Effector CD4-positive, alpha-beta T cell (primary cell): ENCODE measurements around the gene MYCBPAP.

Experiments
- DNase-seq: peaks from one replicate; pipeline ENCODE4 v3.0.0-alpha.2; 2020

The MYCBPAP gene

GRCh38 chr17:50492214-50492613 is 16.0 kb upstream of the MYCBPAP start:
- DNase-seq, result no peak

GRCh38 chr17:50493744-50494143 is 14.5 kb upstream of the MYCBPAP start:
- no peak for DNase-seq

DNA sequence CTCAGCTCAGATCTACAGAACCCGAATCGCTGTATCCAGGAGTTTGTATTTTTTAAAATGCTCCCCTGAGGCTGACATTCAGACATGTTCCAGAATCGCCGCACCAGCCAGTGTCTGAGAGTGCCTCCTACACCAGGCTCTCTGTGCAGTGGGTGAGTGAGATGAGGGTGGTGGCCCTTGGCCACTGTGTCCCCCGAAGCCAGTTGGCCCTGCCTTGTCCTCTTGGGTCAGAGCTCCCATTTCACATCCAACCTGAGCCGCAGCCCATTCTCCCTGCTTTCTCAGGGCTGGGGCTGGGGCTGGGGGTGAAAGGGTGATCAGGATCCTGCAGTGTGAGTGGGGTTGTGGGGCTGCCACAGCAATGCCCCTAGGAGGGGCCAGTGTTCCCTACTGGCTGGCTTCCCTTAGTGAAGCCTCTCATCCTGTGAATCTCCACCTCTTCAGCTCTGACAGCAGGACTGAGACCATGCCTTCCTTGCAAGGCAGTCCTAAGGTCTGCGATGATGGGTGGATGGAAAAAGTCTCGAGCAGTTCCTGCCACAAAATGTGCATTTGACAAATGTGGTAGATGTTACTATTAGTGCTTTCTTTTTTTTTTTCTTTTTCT is 12.9 kb upstream of the MYCBPAP start:
- DNase-seq, result no peak

- no peak for DNase-seq
Observed at GRCh38 chr17:50495918-50496317, 12.3 kb upstream of the MYCBPAP start.

GRCh38 chr17:50498021-50498874 is 10.0 kb upstream of the MYCBPAP start:
- DNase-seq, result no peak

DNA sequence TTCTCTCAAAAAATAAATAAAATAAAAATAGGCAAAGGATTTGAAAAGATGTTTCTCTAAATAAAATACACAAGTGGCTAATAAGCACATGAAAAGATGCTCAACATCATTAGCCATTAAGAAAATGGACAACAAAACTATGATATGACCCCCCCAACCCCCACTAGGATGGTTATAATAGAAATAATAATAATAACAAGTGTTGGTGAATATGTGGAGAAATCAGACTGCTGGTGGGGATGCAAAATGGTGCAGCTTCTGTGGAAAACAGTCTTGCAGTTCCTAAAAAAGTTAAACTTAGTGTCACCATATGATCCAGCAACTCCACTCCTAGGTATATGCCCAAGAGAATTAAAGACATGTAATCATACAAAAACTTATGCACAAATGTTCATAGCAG is 9.0 kb upstream of the MYCBPAP start:
- DNase-seq, result no peak

DNA sequence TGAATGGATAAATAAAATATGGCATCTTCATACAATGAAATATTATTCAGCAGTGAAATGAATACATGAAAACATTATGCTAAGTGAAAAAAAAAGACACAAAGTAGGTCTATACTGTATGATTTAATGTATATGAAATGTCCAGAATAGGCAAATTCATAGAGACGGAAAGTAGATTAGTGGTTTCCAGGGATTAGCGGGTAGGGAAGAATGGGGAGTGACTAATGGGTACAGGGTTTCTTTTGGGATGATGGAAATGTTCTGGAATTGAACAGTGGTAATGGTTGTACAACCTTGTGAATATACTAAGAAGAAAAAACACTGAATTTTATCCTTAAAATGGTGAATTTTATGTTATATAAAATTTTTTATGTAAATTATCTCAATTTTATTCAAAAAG is 8.5 kb upstream of the MYCBPAP start:
- DNase-seq, result no peak

DNA sequence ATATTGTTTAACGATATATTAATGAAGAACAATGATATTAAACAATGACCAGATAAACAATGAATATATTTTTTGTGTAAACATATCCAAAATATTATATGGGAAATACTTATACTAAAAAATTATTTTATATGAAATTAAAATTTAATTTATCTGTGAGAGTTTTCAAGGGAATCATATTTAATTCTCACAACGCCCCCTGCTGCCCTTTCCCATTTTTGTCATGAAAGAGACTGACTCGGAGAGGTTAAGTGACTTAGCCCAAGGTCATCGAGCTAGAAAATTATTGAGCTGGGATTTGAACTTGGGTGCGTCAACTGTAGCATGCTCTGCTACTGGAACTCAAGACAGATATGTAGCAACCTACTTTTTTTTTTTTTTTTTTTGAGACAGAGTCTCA is 7.2 kb upstream of the MYCBPAP start:
- no peak for DNase-seq

DNA sequence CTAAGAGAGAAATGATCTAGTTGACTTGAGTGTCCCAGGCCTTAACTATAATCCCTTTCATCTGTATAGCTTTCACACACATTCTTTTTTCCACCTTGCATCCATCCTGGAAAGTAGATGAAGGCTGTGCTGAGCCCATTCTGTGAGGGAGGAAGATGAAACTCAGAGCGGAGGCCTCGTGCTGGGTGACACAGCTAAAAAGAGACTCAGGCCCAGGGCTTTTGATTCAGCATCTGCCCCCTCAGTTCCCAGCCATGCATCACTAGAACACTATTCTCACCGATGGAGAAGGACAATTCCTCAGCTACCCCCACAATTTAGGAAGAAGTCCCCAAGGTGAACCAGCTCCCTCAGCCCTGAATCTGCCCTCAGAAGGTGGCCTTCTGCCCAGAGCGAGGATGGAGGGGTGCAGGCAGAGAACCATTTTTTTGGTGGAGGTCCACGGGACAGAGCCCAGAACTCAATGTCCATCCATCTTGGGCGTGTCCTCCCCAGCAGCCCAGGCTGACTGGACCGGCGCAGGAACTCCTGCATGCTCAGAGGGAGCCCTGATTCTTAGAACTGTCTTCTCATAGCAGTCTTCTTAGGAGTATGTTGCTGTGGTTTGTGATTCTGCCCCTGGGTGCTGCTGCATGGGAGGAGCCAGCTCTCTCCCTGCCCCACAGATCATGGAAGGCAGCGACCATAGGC is 5.8 kb upstream of the MYCBPAP start:
- no peak for DNase-seq

DNA sequence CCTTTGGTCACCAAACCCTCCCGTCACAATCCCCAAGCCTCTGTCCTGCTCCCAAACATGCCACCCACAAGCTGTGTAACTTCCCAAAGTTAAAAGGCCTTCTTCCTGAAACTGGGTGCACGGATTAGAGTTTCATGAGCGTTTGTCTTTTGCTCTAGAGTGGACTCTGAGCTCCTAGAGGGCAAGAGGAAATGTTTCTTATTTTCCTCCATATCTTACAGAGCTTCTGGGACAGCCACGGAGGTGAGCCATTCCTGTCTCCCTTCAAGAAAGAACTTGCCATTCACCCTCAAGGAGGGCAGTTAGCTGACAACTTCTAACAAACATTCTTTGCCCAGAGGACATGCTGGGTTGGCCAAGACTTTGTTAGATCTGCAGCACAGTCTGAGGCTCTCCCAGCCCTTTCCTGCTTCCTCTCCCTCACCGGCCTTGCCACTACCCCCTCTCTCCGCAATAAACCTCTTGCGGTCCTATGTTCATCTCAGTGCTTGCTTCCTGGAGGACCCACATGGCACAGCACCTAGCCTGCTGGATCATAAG is 2.6 kb upstream of the MYCBPAP start:
- DNase-seq, result no peak

- DNase-seq, result no peak
Observed at GRCh38 chr17:50506298-50506697, 1.9 kb upstream of the MYCBPAP start.

- DNase-seq, result no peak
Observed at GRCh38 chr17:50508573-50509460, 578 bp downstream of the MYCBPAP start.

GRCh38 chr17:50511058-50511457 is 2.8 kb downstream of the MYCBPAP start:
- DNase-seq, result no peak

- DNase-seq, result no peak
Observed at GRCh38 chr17:50513495-50513894, 5.3 kb downstream of the MYCBPAP start.

DNA sequence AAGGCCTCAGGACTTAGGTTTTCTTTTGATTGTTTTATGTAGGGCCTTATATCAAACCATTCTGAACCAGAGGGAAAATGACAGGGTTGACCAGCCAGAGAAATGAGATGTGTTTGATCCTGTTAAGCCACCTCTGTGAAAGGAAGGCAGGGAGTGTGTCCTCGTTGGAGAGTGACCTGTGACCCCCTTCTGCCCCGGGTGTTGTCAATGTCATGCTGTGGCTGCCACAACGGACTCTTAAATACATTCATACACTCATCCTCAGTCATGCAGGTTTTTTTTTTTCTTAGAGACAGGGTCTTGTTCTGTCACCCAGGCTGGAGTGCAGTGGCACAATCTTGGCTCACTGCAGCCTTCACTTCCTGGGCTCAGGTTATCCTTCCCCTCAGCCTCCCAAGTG is 6.1 kb downstream of the MYCBPAP start:
- no peak for DNase-seq

- DNase-seq, result no peak
Observed at GRCh38 chr17:50514936-50515702, 6.9 kb downstream of the MYCBPAP start.

DNA sequence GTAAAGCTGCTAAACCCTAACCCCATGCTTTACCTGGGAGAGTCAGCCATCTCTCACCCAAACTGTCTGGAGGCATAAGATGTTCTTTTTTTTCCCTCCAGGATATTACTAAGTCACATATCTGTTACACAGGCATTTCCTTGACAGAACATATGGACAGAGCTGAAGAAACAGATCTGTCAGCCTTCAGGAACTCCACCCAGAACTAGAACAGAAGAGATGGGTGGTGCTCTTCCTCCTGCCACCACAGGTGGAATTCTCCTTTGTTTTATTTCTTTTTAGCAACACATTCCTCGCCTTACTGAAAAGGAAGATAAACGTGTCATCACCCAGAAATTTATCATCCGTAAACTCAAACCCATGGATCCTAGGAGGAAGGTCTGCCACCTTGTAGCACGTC is 8.8 kb downstream of the MYCBPAP start:
- no peak for DNase-seq

- DNase-seq, result no peak
Observed at GRCh38 chr17:50517504-50518383, 9.5 kb downstream of the MYCBPAP start.

DNA sequence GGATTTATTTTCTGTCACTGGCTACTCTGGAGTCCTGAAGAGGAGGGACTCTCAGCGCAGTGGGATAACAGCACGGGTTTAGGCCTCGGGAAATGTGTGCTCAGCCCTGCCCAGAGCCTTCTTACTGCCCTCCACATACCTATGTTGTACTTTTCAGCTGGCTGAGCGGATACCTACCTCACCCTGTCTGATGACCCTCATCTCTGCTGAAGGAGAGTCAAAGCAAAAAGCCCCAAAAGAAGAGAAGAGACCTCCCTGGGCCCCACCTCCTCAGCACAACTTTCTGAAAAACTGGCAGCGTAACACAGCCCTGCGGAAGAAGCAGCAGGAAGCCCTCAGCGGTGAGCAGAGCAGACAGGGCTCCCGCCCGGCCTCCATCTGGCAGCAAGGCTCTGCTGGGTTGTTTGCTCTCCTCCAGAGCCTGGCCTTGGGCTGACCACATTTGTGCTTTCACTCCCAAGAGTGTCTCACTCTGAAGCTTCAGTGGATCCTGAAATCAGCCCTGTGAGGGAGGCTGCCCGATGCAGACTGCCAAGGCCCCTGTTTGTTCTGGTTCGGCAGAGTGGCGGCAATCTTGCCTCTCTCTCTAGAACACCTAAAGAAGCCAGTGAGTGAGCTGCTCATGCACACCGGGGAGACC is 10.3 kb downstream of the MYCBPAP start:
- no peak for DNase-seq

GRCh38 chr17:50519141-50519834 is 11.0 kb downstream of the MYCBPAP start:
- no peak for DNase-seq
